IPS-20b (cell line): ENCODE measurements around the gene SLC35G3.

Experiments used
- H3K27ac ChIP-seq: one replicate; pipeline ENCODE4 v1.5.1; 2013; ENCODE audit warnings: low read length
- H3K27me3 ChIP-seq: 2 replicates; pipeline ENCODE4 v1.6.1; 2013; ENCODE audit warnings: mild to moderate bottlenecking, low read length, inconsistent platforms; ENCODE audit not compliant: insufficient read depth
- H3K36me3 ChIP-seq: 2 replicates; pipeline ENCODE4 v1.6.1; 2013; ENCODE audit warnings: low read depth, mild to moderate bottlenecking, inconsistent platforms, low read length, moderate library complexity; ENCODE audit not compliant: insufficient read depth
- H3K4me1 ChIP-seq: 2 replicates; pipeline ENCODE4 v1.6.1; 2013; ENCODE audit warnings: mild to moderate bottlenecking, control low read depth, inconsistent platforms, low read length, moderate library complexity; ENCODE audit not compliant: insufficient read depth
- H3K4me3 ChIP-seq: 2 replicates; pipeline ENCODE4 v1.5.1; 2013; ENCODE audit warnings: mild to moderate bottlenecking, low read length, inconsistent platforms
- H3K9ac ChIP-seq: 2 replicates; pipeline ENCODE4 v1.6.1; 2013; ENCODE audit warnings: low read depth, mild to moderate bottlenecking, inconsistent platforms, low read length, moderate library complexity
- H3K9me3 ChIP-seq: 2 replicates; pipeline ENCODE4 v1.6.1; 2013; ENCODE audit warnings: mild to moderate bottlenecking, low read depth, low read length, inconsistent platforms; ENCODE audit not compliant: insufficient read depth

Gene SLC35G3

GRCh38 chr17:35144840-35145239, 49.4 kb downstream of the SLC35G3 start:
- H3K4me1 ChIP-seq = peaks cover 2% of the 10 kb centered on the region; the same call in 1 of the 2 replicates
- no peaks in the 10 kb centered on the region for H3K9me3 ChIP-seq
- H3K9ac ChIP-seq = no peak overlapping the region
- H3K27me3 ChIP-seq = no peaks in the 10 kb centered on the region
- no peak overlapping the region for H3K4me3 ChIP-seq
- no peak overlapping the region for H3K27ac ChIP-seq
- H3K36me3 ChIP-seq = peaks cover 2% of the 10 kb centered on the region; the same call in 1 of the 2 replicates
